BLaER1 treated with 17β-estradiol and CSF1 and Interleukin-3, amounts not matched to agents 10 nM and 100 nM (cell line): Measurements from ENCODE around the gene CREB5.

Experiments used
- H3K27ac ChIP-seq, 11 experiments: shearing (Covaris generic); formaldehyde crosslinking; 2 replicates each; pipeline ENCODE4 v1.8.1; 2022
- H3K27me3 ChIP-seq, 11 experiments: shearing (Covaris generic); formaldehyde crosslinking; 2 replicates each; pipeline ENCODE4 v1.8.1; 2022
- H3K36me3 ChIP-seq, 11 experiments: shearing (Covaris generic); formaldehyde crosslinking; 2 replicates each; pipeline ENCODE4 v1.8.1; 2022
- H3K4me1 ChIP-seq, 10 experiments: shearing (Covaris generic); formaldehyde crosslinking; 2 replicates each; pipeline ENCODE4 v1.8.1; 2022
- H3K4me2 ChIP-seq, 11 experiments: shearing (Covaris generic); formaldehyde crosslinking; 2 replicates each; pipeline ENCODE4 v1.8.1; 2022
- H3K4me3 ChIP-seq, 10 experiments: shearing (Covaris generic); formaldehyde crosslinking; 2 replicates each; pipeline ENCODE4 v1.8.1; 2022
- H3K9ac ChIP-seq, 11 experiments: shearing (Covaris generic); formaldehyde crosslinking; 2 replicates each; pipeline ENCODE4 v1.8.1; 2022
- H3K9me3 ChIP-seq, 11 experiments: shearing (Covaris generic); formaldehyde crosslinking; replicated peaks in 1 of 11; 2 replicates each; pipeline ENCODE4 v1.8.1; 2022
- H4K20me1 ChIP-seq, 11 experiments: shearing (Covaris generic); formaldehyde crosslinking; 2 replicates each; pipeline ENCODE4 v1.8.1; 2022
- Cebpa-rat ChIP-seq, 11 experiments: shearing (Covaris generic); IDR thresholded peaks; 2 replicates each; pipeline ENCODE4 v1.8.1; 2022

The CREB5 gene

DNA sequence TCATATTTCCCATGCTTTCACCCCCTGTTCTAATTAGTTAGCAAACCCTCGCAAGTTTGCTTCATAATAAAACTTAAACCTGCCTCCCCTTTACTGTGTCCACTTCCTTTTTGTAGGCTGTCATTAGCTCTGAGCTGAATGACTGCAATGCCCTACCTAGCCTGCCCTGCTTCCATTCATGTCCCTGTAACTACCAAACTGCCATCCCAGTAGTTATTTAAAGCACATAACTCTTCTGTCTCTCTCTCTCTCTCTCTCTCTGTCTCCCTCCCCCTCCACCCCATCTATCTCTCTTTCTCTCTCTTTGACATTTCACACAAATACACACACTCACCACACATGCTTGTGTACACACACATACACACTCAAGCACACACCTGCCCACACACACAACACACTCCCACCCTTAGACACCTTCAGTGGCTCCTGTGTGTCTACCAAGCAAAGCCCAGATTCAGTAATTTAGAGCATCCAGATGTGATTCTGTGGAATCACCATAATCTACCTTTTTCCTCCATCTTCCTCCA lies 430.5 kb downstream of the CREB5 start:
- no peaks in the 10 kb centered on the region for H3K4me1 ChIP-seq
- H3K4me3 ChIP-seq, result no peak overlapping the region
- H3K4me2 ChIP-seq, result no peak overlapping the region
- H3K9ac ChIP-seq, result no peak overlapping the region
- no peaks in the 10 kb centered on the region for H3K36me3 ChIP-seq
- H3K27ac ChIP-seq, result no peak overlapping the region
- peaks cover 0 to 3% (median 0%) of the 10 kb centered on the region in 11 experiments; a peak in 3 of 22 replicates for H3K9me3 ChIP-seq
- no peak for TF ChIP-seq Cebpa-rat (IDR thresholded peaks at IDR 0.05)
- H3K27me3 ChIP-seq, result no peaks in the 10 kb centered on the region; a peak in 1 of 22 replicates
- H4K20me1 ChIP-seq, result no peaks in the 10 kb centered on the region

DNA sequence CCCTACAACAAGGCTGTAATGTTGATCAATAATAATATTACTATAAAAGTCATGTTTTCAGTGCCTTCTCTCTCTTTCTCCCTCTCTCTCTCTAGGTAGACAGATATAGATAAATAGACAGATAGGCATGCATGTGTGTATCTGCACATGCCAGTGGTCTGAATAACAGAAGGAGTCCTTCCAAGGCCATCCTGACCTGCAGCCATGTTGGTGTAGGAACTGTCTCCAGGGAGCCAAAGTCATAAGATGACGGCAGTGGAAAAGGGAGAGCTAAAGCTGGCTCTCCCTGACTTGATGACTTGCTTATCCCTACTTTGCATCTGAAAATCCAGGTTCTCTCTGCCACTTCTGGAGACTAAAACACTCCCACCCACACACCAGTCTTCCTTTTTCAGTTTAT lies 432.8 kb downstream of the CREB5 start:
- Histone ChIP-seq H3K27ac (no peak overlapping the region), H3K27me3 (no peaks in the 10 kb centered on the region; a peak in 1 of 22 replicates)

DNA sequence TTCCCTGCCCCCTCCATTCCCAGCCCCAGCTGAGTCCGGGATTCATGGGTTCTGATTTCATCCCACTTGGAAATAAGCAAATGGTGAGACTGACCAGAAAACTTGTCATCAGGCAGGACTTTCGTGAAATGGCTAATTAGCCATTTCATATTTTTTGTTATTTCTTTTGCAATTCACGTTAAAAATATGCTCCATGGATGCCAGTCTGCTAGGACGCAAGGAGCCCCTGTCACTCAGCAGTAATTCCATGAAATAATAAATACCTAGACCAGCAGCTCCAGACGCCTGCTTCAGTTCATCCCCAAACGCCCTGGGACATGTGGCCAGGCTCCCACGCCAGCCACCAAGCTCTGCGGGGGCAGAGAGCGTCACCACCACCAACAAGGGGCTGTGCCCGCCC lies 434.9 kb downstream of the CREB5 start:
- H3K4me3 ChIP-seq, result no peak overlapping the region
- H3K4me2 ChIP-seq, result no peak overlapping the region
- TF ChIP-seq Cebpa-rat (IDR thresholded peaks at IDR 0.05), result no peak
- H3K36me3 ChIP-seq, result no peaks in the 10 kb centered on the region
- H3K27me3 ChIP-seq, result peaks cover 0 to 6% (median under 1%) of the 10 kb centered on the region in 11 experiments; a peak in 6 of 22 replicates
- H3K27ac ChIP-seq, result no peak overlapping the region
- no peaks in the 10 kb centered on the region for H3K9me3 ChIP-seq
- H4K20me1 ChIP-seq, result no peaks in the 10 kb centered on the region
- H3K9ac ChIP-seq, result no peak overlapping the region
- no peaks in the 10 kb centered on the region for H3K4me1 ChIP-seq

More for the DNA sequence above, 432.8 kb downstream of the CREB5 start:
- Histone ChIP-seq H3K36me3 (no peaks in the 10 kb centered on the region), H3K4me3 (no peak overlapping the region), H3K4me1 (no peaks in the 10 kb centered on the region), H4K20me1 (no peaks in the 10 kb centered on the region), H3K9me3 (no peaks in the 10 kb centered on the region), H3K9ac (no peak overlapping the region), H3K4me2 (no peak overlapping the region)
- TF ChIP-seq Cebpa-rat (IDR thresholded peaks at IDR 0.05), result no peak

DNA sequence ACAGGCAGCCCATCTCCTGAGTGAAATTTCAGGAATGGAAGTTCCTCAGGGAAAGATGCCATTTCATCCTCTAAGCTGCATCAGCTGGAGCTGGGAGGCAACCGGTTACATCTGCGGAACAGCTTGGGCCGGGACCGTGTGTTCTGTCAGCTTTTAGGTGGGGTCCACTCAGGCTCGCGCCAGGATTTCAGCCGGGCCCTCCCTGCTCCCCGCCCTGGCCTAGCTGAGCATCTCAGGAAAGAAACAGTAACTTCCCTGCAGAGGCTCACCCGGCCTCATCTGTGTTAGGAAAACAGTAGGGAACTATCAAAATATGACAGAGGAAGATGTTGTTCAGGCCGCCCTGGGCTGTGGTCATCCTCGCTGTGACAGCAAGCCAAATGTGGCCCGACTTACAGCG lies 435.4 kb downstream of the CREB5 start:
- Histone ChIP-seq H3K27ac (no peak overlapping the region), H3K4me3 (no peak overlapping the region), H3K4me1 (no peaks in the 10 kb centered on the region), H3K36me3 (no peaks in the 10 kb centered on the region), H4K20me1 (no peaks in the 10 kb centered on the region), H3K27me3 (peaks cover under 1 to 11% (median 6%) of the 10 kb centered on the region in 11 experiments; a peak in 18 of 22 replicates), H3K4me2 (no peak overlapping the region), H3K9me3 (no peaks in the 10 kb centered on the region), H3K9ac (no peak overlapping the region)
- TF ChIP-seq Cebpa-rat (IDR thresholded peaks at IDR 0.05), result no peak

DNA sequence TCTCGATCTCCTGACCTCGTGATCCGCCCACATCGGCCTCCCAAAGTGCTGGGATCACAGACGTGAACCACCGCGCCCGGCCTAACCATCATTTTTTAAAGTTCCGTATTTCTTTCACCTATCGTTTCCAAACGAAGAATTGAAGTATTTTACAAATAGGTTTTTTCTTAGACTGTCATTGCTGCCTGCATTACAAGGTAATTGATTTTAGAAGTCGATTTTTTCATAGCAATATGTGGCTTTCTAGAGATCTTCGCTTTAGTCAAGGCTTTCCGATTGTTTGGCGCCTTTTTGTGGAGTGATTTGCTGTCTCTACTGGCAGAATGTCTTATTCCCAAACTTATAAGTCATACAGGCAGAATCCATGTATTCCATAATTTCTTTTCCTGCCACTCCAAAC lies 436.6 kb downstream of the CREB5 start:
- Histone ChIP-seq H3K9ac (no peak overlapping the region), H3K9me3 (no peaks in the 10 kb centered on the region), H3K27me3 (peaks cover 13 to 24% (median 18%) of the 10 kb centered on the region in 11 experiments), H3K36me3 (no peaks in the 10 kb centered on the region), H3K27ac (no peak overlapping the region), H4K20me1 (no peaks in the 10 kb centered on the region), H3K4me1 (peaks cover 0 to 9% (median 4%) of the 10 kb centered on the region in 10 experiments; a peak in 8 of 20 replicates), H3K4me2 (no peak overlapping the region), H3K4me3 (no peak overlapping the region)
- no peak for TF ChIP-seq Cebpa-rat (IDR thresholded peaks at IDR 0.05)

DNA sequence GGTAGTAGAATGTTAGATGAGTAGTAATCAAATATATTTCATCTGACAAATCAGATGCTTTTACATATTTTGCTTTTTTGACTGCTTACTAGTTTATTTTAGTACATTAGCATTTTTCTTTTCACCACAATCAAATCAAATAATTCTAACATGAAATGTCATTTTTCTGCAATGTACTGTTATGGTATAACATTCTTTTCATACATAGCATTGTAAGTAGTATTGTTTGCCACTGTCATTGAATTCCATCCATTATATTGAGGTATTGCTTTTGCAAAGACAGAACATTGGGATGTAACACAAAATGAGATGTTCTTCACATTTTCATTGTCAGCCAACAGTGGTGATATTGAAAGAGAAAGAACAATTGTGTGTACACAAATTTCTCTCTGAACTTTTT lies 438.4 kb downstream of the CREB5 start:
- Histone ChIP-seq H3K4me1 (peaks cover 0 to 15% (median 9%) of the 10 kb centered on the region in 10 experiments; a peak in 8 of 20 replicates), H3K36me3 (no peaks in the 10 kb centered on the region), H3K4me3 (no peak overlapping the region), H3K9ac (no peak overlapping the region), H3K9me3 (no peaks in the 10 kb centered on the region), H3K27me3 (peaks cover 19 to 32% (median 26%) of the 10 kb centered on the region in 11 experiments), H3K4me2 (no peak overlapping the region), H4K20me1 (no peaks in the 10 kb centered on the region), H3K27ac (no peak overlapping the region)
- no peak for TF ChIP-seq Cebpa-rat (IDR thresholded peaks at IDR 0.05)

DNA sequence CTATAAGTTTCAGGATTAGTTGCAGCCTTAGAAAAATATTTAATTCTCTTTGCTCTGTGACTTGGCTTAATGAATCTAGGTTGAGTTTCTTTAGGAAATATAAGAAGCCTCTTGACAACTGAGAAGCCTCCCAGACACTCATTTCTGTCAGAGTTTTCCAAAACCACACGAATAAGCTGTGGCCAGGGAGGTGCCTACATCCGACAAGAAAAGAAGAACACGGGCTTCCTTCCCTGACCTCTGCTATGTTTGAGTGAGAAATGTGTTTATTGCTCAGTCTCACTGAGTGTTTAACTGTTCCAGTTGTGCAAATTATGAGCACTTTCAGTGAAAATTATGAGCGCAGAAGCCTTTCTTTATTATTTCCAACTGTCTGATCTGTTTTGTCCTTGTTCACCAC lies 440.8 kb downstream of the CREB5 start:
- H3K9me3 ChIP-seq, result no peaks in the 10 kb centered on the region
- H3K4me2 ChIP-seq, result peak overlapping the region in 8 of 11 experiments; percentile 65 to 89 (median 76); a peak in 8 of 22 replicates
- no peak for TF ChIP-seq Cebpa-rat (IDR thresholded peaks at IDR 0.05)
- H4K20me1 ChIP-seq, result no peaks in the 10 kb centered on the region
- H3K36me3 ChIP-seq, result no peaks in the 10 kb centered on the region
- H3K9ac ChIP-seq, result no peak overlapping the region
- H3K27me3 ChIP-seq, result peaks cover 19 to 32% (median 26%) of the 10 kb centered on the region in 11 experiments
- H3K4me1 ChIP-seq, result peaks cover 0 to 15% (median 9%) of the 10 kb centered on the region in 10 experiments; a peak in 8 of 20 replicates
- no peak overlapping the region for H3K27ac ChIP-seq
- no peak overlapping the region for H3K4me3 ChIP-seq

DNA sequence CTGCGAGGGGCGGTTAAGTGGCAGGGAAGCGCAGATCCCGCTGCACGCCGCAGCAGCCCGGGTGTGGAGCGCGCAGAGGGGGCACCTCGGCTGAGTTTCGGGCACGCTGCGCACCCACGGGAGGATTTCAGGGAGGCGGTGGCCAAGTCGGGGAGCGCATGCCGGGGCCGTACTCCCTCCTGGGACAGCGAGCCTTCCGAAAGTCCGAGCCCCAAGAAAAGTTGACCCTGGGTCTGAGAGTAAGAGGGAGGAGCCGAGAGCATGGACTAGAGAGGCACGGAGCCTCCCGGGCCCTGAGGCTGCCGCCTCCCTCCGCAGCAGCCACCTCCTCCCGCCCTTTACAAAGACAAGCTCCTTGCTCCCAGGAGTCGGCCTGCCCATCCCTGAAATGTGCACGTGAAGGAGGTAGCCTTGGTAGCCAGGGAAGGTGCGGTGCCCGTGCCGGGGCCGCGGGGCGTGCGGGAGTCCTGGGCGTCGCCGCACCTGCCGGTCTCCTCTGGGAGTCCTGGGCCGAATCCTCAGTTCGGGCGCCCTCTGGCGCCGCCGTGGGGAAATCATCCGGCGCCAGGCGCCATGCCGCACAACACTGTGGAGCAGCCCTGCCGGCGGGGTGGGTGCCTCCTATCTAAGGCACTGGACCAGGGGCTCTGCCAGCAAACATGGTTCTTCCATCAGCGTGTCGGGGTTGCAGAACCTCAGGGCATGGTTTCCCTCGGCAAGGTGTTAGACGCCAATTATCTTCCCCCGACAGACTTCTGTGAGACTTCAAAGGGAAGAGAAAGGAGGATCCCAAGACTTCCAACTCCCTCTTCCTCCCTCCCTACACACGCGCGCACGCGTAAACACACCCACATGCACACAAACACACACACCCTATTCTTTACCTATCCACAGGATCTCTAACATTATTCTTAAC lies 441.8 kb downstream of the CREB5 start:
- no peaks in the 10 kb centered on the region for H4K20me1 ChIP-seq
- no peaks in the 10 kb centered on the region for H3K36me3 ChIP-seq
- peaks cover 0 to 15% (median 9%) of the 10 kb centered on the region in 10 experiments; a peak in 8 of 20 replicates for H3K4me1 ChIP-seq
- no peaks in the 10 kb centered on the region for H3K9me3 ChIP-seq
- H3K4me3 ChIP-seq, result peak overlapping the region; percentile 44 to 63 (median 50)
- no peak overlapping the region for H3K27ac ChIP-seq
- peak overlapping the region; percentile 65 to 89 (median 76) for H3K4me2 ChIP-seq
- peak overlapping the region in 2 of 11 experiments; percentile 21 to 37; a peak in 1 of 22 replicates for H3K9ac ChIP-seq
- peaks cover 19 to 32% (median 26%) of the 10 kb centered on the region in 11 experiments for H3K27me3 ChIP-seq
- TF ChIP-seq Cebpa-rat (IDR thresholded peaks at IDR 0.05), result no peak

DNA sequence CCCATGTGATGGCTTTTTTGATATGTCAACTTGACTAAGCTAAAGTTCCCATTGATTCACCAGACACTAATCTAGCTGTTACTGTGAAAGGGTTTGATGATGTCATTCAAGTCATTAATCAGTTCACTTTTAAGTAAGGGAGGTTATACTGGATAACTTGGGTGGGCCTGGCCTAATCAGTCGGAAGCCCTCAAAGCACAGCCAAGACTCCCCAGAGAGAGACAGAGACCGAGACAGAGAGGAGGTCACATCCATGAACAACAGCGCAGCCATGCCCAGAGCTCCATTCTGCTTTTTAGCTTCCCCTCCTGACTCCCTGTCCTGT lies 442.4 kb downstream of the CREB5 start:
- Histone ChIP-seq H3K27me3 (peaks cover 19 to 32% (median 26%) of the 10 kb centered on the region in 11 experiments), H3K9me3 (no peaks in the 10 kb centered on the region), H3K4me2 (no peak overlapping the region), H3K27ac (no peak overlapping the region), H4K20me1 (no peaks in the 10 kb centered on the region), H3K36me3 (no peaks in the 10 kb centered on the region), H3K9ac (no peak overlapping the region), H3K4me1 (peaks cover 0 to 15% (median 9%) of the 10 kb centered on the region in 10 experiments; a peak in 8 of 20 replicates), H3K4me3 (no peak overlapping the region)
- no peak for TF ChIP-seq Cebpa-rat (IDR thresholded peaks at IDR 0.05)
